GM18867 (cell line): ENCODE results near the gene KLK13.

Experiments
- ATAC-seq: cut with Tn5 transposase; IDR thresholded peaks from one replicate; pipeline ENCODE4 v1.9.1; 2021; ENCODE audit warnings: mild to moderate bottlenecking, moderate library complexity; ENCODE audit not compliant: unreplicated experiment

Gene KLK13

DNA sequence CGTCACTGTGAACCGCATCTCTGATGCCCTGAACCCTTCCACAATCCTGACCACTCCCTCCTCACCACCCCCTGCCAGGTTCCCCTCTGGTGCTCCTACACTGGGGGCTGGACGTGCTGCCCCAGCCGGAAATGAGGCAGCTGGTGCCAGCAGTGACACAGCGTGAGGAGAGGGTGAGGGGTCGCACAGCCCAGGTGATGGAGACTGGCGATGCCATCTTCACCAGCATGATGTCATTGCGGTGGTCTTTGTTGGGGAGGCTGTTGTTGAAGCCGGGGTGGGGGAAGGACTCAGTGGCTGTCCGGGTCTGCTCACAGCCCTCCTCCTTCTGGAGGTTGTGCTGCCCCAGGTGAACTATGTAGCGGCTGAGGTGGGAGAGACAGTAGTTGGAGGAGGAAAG lies 40.9 kb downstream of the KLK13 start:
- no peak for ATAC-seq

DNA sequence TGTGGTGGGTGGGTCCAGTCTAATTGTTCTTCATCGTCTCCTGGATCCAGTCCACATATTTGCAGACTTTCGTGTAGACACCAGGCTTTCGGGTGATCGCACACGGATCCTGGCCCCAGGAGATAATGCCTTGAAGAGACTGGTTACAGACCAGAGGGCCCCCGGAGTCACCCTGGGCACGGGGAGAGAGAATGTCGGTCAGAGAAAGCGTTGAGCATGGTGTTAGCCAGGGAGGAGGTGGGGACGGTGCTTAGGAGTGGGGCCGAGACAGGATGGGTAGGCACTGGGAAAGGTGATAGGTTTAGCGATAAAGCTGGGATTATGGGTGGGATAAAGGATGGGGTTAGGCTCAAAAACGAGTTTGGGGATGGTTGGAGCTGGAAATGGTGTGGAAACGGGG lies 42.4 kb downstream of the KLK13 start:
- no peak for ATAC-seq

DNA sequence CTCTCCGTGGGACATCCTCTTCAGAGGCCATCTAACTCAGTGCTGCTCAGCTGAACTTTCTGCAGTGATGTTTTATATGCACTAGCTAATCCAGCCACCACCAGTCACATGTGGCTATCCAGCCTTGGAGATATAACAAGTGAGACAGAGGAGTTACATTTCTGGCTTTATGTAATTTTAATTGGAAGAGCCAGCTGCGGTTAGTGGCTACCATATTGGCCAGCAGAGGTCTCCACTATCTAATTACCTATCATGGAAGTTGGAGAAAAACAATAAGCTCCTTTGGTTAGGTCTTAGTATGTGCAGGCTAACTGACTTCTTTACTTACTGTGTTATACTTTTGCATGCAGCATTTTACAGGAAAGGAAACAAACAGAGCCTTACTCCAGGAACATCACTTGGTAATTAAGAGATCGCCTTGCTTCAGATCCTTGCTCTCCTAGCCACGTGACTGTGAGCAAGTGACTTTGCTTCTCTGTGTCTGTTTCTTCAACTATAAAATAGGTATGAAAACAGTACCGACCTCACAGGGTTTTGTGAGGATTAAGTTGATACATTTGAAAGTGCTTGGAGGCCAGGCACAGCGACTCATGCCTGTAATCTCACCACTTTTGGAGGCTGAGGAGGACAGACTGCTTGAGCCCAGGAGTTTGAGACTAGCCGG lies 43.8 kb downstream of the KLK13 start:
- no peak for ATAC-seq

DNA sequence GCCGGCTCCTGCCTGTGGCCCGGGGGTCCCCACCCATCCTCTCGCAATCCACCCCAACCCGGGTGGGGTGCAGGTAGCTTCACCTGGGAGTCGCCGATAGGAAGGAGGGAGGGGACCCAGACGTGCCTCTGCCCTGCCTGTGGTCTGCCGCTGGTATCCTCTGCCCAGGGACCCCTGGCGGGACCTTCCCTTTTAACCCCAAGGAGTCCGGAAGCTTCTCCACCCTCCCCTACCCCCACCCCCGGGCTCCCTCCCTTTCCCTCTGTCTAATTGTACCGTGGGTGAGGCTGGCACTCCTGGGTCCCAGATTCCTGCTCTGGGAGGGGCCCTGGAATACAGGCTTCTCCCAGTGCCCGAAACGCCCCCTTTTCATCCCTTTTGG lies 45.4 kb downstream of the KLK13 start, which contains the start of gene KLK10:
KLK10 (minus strand) TSS at position 166 of the 382 bp plus-strand sequence. CDS start 579 bp downstream, outside the sequence.
- ATAC-seq = no peak

DNA sequence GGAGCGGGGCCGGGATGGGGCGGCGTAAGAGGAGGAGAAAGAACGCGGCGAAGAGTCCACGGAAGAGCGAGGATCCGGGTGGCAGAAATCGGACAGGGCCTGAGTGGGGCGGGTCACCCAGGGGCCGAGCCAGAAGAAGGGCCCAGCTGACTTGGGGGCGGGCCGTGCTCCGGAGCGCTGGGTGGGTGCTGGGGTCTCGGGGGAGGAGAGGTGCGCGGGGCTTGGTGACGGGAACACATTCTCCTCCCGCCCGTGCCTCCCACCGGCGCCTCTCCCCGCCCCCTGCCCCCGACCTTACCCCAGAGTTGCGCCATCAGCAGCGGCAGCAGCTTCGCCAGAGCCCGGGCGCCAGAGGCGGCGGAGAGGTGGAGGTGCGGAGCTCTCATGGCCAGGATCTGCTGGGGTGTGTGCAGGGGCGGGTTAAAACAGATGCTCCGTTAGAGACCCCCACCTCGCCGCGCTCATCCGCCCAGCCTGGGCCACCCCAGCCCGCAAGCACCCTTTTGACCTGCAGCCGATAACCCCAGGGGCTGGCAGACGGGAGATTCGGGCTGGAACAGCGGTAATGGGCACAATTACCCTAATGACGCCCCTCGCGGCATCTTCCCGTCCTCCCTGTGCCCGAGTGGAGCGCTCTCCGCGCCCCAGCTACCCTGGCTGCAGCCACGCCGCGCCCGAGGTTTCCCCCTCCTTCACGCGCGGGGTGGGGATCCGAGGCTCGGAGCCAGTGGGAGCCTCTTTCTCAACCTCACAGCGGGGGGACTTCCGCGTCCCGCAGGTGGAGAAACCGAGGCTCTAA lies 45.9 kb downstream of the KLK13 start:
- no peak for ATAC-seq

DNA sequence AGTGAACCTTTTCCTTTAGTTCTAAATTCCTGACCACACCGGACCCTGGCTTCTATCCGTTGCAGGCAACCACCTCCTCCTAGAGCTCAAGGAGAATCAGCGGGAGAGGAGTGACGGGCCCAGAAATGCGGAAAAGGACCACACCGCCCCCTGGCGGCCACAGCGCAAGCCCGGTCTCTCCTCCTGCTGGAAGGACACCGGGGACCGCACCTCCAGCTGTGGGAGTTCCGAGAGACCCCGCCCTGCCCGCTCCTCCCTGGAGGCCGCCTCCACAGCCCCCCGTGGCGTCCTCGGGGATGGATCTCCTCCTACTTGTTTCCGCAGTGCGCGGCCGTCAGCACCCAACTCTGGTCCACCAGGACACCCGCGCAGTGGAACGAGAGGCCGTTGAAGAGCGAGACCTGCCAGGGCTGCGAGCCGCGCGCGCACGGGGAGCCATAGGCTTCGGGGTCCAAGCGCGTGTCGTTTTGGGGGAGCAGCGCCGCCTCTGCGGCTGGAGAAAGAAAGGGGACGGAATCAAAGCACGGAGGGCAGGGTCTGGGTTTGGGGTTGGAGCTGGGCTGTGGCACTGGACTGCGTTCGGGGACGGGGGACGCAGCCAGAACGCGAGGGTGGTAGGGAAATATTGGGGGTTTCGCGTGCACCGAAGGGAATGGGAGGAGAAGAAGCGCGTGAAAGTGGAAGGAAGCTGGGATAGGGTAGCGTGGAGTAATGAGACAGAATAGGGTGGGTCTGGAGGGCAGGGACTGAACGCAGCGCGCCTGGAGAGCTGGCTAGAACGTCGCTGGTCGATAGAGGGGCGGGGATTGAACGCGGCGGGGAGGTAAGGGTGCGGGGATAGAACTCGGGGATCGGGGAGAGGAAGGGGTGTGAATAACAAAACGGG lies 47.9 kb downstream of the KLK13 start:
- ATAC-seq = no peak

DNA sequence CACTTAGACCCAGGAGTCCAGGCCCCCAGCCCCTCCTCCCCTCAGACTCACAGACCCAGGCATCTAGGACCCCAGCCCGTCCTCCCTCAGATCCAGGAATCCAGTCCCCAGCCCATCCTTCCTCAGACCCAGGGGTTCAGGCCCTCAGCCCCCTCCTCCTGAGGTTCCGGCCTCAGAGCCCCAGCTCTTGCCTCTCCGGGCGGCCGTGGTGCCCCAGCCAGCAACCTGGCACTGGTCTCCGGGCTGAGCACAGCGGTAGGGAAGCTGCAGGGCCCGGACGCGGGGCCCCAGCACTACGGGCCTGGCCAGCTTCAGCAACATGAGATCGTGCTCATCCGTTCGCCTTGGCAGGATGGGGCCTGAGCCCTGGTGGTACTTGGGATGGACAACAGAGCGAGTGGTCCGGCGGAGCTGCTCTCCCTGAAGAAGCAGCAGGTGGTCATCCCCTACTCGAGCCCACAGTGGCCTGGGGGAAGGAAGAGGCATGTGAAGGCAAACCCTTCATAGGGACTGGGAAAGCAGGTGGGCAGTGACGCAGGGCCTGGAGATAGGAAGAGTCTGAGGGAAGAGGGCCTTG lies 49.1 kb downstream of the KLK13 start:
- ATAC-seq = no peak

DNA sequence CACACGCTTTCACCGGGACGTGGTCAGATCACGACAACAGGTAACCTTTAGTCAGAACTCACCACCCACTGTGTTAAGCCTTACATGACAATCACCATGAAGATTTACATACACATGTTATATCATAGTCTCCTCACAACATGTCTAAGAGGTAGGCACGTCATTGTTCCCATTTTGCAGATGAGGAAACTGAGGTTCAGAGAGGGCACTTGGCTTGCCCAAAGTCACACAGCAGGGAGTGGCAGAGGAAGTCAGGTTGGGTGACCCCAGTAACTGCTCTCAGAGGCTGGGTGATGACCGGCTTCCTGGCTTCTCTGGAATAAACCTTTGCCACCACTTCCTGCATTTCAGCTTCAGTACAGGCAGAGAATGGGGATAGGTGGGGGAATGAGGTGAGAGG lies 50.6 kb downstream of the KLK13 start:
- no peak for ATAC-seq

DNA sequence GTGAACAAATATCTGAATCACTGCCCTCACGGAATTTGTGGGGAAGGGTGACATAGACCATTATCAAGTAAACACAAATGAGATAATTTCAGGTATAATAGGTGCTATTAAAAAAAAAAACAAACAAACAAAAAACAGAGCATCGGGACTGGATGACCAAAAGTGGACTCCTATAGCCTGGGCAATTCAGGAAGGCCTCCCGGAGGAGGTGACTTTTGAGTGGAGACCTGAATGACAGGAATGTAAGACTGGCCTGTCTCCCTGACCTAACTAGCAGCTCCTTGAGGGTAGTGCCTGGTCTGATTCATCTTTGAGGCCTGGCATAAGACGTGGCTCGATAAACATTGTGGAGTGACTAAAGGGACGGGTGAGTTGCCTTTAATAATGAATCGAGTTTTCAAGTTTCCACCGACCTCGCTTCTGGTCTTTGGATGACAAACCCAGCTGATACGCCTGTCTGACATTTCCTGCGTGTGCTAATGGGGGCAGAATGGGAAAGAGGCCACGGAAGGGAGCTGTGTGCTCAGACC lies 52.2 kb downstream of the KLK13 start:
- ATAC-seq = no peak

DNA sequence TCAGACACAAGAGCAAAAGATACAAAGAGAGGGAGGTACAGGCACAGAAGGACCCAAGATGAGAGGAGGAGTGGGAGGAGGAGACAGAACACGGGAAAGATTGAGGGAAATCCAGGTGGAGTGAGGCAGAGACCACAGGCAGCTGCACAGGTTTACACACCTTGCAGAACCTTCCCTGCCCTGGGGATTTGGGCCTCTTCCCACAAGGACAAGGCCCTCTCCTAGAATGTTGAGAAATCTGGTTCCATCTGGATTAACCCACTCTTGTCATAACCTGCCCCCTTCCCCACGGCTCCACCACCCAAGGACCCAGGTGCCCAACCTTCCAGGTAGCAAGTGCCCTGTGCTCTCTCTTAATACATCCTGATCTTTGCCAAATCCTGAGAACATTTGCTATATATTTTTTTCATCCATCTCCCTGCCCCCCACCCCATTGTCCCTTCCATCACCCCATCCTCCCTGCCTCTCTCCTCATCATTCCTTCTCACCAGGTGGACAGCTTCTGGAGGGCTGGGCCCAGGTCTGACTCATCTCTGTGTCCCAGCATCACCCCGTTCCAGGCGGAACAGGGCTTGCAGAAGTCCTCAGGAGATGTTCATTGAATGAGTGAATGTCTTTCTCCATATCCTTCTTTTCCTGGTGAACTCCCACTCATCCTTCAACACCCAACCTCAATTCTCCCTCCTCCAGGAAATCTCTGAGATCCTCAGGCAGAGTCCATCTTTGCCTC lies 54.7 kb downstream of the KLK13 start:
- ATAC-seq = no peak

DNA sequence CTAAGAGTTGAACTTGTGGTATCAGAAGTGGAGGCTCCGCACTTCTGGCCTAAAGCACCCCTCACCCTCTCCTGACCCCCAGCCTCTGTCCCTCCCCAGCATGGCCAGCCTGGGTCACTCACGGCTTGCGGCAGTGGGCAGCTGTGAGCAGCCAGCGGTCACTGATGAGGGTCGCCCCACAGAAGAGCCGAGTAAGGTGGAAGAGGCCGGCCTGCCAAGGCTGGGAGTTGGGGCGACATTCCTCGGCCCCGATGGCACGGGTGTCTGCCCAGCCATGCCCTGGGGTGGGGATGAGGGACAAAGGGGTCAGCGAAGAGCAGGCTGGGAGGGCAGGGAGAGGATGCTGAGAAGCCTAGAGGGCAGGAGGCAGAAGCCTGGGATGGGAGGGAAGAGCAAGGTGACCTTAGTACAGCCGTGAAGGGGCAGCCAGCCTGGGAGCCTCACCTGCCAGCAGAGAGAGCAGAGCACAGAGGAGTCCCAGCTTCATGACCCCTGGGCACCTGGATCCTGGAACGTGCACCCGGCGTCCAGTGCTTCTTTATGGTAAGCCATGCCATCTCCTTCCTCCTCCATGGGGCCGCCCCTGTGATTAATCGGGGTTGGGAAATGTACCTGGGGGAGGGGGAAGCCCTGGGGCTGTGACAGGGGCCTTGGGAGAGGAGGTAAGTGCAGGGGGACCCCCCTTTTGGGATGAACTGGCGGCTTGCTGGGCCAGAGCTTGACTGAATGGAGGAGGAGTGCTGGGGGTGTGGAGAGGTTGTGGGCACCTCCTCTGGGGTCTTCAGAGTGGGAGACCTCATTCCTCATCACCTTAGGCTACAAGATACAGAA lies 55.6 kb downstream of the KLK13 start:
- ATAC-seq = no peak

DNA sequence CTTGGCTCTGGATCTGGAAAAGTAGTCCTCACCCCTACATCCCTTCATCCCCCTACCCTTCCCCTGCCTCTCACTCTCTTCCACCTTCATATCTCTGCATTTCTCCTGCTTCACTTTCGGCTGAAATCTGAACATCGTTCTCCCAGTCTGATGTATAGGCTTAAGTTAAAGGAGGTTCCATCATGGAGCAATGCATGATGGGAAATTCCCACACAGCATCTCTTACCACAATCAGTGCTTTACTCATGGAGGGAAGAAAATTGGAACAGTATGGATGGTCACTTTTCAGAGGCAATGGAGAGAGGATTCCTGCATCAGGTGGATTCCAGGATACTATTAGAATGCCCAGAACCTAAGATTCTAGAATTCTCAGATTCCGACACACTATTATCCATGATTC lies 57.4 kb downstream of the KLK13 start:
- ATAC-seq = no peak

DNA sequence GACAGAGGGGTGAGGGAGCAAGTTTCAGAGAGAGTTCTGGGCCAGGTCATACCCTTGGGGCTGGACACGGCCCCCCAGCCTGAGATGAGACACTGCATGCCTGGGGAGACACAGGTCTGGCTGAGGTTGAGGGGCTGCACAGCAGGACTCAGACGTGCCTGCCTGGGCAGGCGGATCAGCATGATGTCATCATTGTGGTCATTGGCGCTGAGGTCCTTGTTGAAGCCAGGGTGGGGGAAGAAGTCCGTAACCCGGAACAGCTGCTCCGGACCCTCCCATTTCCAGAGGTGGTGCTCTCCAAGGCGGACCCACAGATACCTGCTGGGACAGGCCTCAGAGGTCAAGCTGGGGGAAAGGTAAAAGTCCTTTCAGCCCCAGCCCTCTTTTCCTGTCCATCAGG lies 58.5 kb downstream of the KLK13 start:
- ATAC-seq = no peak
